Sigmoid colon (tissue), 7 donors: ENCODE measurements around the gene P4HA1. TPM values are rescaled to one million over a fixed set of nuclear protein-coding genes. Genes with fewer than 3 reads are reported as not detected.
"Not testable (repeated sequence)": the region's sequence is repeated elsewhere in the genome, so short reads cannot be mapped to it uniquely, and the experiment has no call there.

Experiments
- DNase-seq: peaks from one replicate; pipeline ENCODE4 v3.0.0-alpha.2; 2019
- H3K27ac ChIP-seq, 4 donors: fragments of 200-600 bp; sonication (generic); one replicate each; pipeline ENCODE4 v1.5.1; 2016 to 2019; ENCODE audit warnings: mild to moderate bottlenecking in 1 of 4
- H3K27me3 ChIP-seq, 3 donors: fragments of 200-600 bp; sonication (generic); one replicate each; pipeline ENCODE4 v1.5.1; 2019; ENCODE audit warnings: mild to moderate bottlenecking in 1 of 3
- H3K36me3 ChIP-seq, 4 donors: fragments of 200-600 bp; sonication (generic); one replicate each; pipeline ENCODE4 v1.5.1; 2016 to 2019
- H3K4me1 ChIP-seq, 4 donors: fragments of 200-600 bp; sonication (generic); one replicate each; pipeline ENCODE4 v1.5.1; 2017 to 2019
- H3K4me3 ChIP-seq, 4 donors: fragments of 200-600 bp; sonication (generic); one replicate each; pipeline ENCODE4 v1.5.1; 2017 to 2019; ENCODE audit warnings: mild to moderate bottlenecking in 2 of 4, moderate library complexity in 1 of 4
- H3K9me3 ChIP-seq, 4 donors: fragments of 200-600 bp in 3 of 4; sonication (generic) in 3 of 4; one replicate each; pipeline versions ENCODE4 v1.5.1 to v1.6.1; 2013 to 2019
- CTCF ChIP-seq, 4 experiments: fragments of 450-650 bp in 3 of 4; fragments of 200-600 bp in 1 of 4; IDR thresholded peaks; one replicate each; pipeline ENCODE4 v1.5.1; 2016 to 2019; ENCODE audit warnings: antibody characterized with exemption in 4 of 4, mild to moderate bottlenecking in 3 of 4, moderate library complexity in 2 of 4
- EP300 ChIP-seq, 4 donors: sonication (generic); formaldehyde crosslinking; IDR thresholded peaks; one replicate each; pipeline ENCODE4 v1.6.1; 2017; ENCODE audit warnings: antibody characterized with exemption in 4 of 4
- POLR2A ChIP-seq, 2 donors: fragments of 450-650 bp; IDR thresholded peaks; one replicate each; pipeline ENCODE4 v1.6.1; 2016; ENCODE audit warnings: antibody characterized with exemption in 2 of 2, mild to moderate bottlenecking in 2 of 2, moderate library complexity in 2 of 2
- POLR2AphosphoS5 ChIP-seq, 4 donors: sonication (generic); formaldehyde crosslinking; IDR thresholded peaks; one replicate each; pipeline ENCODE4 v1.6.1; 2017; ENCODE audit warnings: antibody characterized with exemption in 4 of 4
- WGBS, 2 donors: extraction: QIAGEN DNeasy Blood & Tissue Kit; methylation state at CpG; one replicate each; pipeline ENCODE4 v1.1.7; 2013; 5-methylcytosine and 5-hydroxymethylcytosine counted together
- intact Hi-C: fragments of 100-400 bp; cut with DNase I; formaldehyde crosslinking; loops from one replicate; pipeline ENCODE4 v1.15.1; 2023
- polyA plus RNA-seq, 3 donors: library from polyadenylated mRNA; stranded (reverse); fragments of 200-250 nt; gene quantifications; one replicate each; pipeline ENCODE4 v1.2.3, GENCODE V29; 2013
- total RNA-seq, 4 donors: library from RNA; depleted of rRNA; stranded (reverse); fragments of >200 nt; gene quantifications; one replicate each; pipeline ENCODE4 v1.1.0, GENCODE V29; 2016
- donor health status: healthy with polysubstance abuse.
- donor health status: Bipolar disorder and iron deficiency.
- donor health status: healthy.

Gene P4HA1
- total and polyA plus RNA-seq, 7 donors = 4.2 to 25.0 (median 15.2) TPM

- TF ChIP-seq POLR2AphosphoS5 (IDR thresholded peaks at IDR 0.05) (no peak), EP300 (IDR thresholded peaks at IDR 0.05) (no peak), CTCF (IDR thresholded peaks at IDR 0.05) (no peak), POLR2A (IDR thresholded peaks at IDR 0.05) (no peak)
- Histone ChIP-seq H3K4me1 (peaks cover 0 to 3% (median 0%) of the 10 kb centered on the region in 4 donors), H3K27me3 (no peaks in the 10 kb centered on the region), H3K9me3 (no peaks in the 10 kb centered on the region), H3K36me3 (peaks cover 0 to 22% (median 5%) of the 10 kb centered on the region in 4 donors), H3K27ac (peak overlapping the region in 1 of 4 donors; percentile 61), H3K4me3 (no peak overlapping the region)
- DNase-seq = no peak
- intact Hi-C loops = no loop called here
- 86 to 90% methylated on average over 3 of the region's 3 CpGs for WGBS, 2 donors
Observed at GRCh38 chr10:73039635-73040034, 57.0 kb downstream of the P4HA1 start.

GRCh38 chr10:73036285-73036684 lies 60.4 kb downstream of the P4HA1 start:
- H3K4me3 ChIP-seq, DNase-seq, H3K4me1 ChIP-seq, H3K27ac ChIP-seq, H3K9me3 ChIP-seq, H3K27me3 ChIP-seq, intact Hi-C loops: not testable (repeated sequence)
- 90 to 99% methylated on average over 6 of the region's 6 CpGs for WGBS, 2 donors
- H3K36me3 ChIP-seq = peaks cover 0 to 23% (median 4%) of the 10 kb centered on the region in 4 donors

DNA sequence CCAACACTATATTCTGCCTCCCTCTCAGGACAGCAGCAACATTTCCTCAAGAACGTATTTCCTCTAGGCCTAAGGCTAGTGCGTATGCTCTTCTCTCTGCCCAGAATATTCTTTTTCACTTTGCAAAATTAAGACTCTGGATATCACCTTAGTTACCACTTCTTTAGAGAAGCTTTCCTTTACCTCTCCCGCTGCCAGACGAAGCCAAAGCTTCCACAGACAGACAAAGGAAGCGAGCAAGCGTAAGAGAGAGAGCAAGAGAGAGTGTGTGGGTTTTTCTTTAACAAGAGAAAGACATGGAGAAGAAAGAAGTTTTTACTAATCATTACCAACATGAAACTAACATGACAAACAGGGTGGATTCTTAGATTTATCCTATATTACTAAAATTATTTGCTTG lies 64.1 kb downstream of the P4HA1 start:
- Histone ChIP-seq H3K9me3 (no peaks in the 10 kb centered on the region), H3K4me1 (no peaks in the 10 kb centered on the region), H3K36me3 (peaks cover 0 to 40% (median 8%) of the 10 kb centered on the region in 4 donors), H3K27ac (no peak overlapping the region), H3K4me3 (no peak overlapping the region), H3K27me3 (no peaks in the 10 kb centered on the region)
- 95 to 96% methylated on average over 6 of the region's 6 CpGs for WGBS, 2 donors
- DNase-seq = no peak
- intact Hi-C loops = no loop called here
- TF ChIP-seq EP300 (IDR thresholded peaks at IDR 0.05) = no peak
- TF ChIP-seq CTCF (IDR thresholded peaks at IDR 0.05) = no peak
- TF ChIP-seq POLR2A (IDR thresholded peaks at IDR 0.05) = no peak
- no peak for TF ChIP-seq POLR2AphosphoS5 (IDR thresholded peaks at IDR 0.05)

DNA sequence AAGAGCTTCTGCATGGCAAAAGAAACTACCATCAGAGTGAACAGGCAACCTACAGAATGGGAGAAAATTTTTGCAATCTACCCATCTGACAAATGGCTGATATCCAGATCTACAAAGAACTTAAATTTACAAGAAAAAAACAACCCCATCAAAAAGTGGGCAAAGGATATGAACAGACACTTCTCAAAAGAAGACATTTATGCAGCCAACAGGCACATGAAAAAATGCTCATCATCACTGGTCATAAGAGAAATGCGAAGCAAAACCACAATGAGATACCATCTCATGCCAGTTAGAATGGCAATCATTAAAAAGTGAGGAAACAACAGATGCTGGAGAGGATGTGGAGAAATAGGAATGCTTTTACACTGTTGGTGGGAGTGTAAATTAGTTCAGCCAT lies 70.0 kb downstream of the P4HA1 start:
- H3K27ac ChIP-seq, H3K9me3 ChIP-seq, H3K4me3 ChIP-seq, H3K27me3 ChIP-seq, H3K4me1 ChIP-seq, DNase-seq, intact Hi-C loops: not testable (repeated sequence)
- H3K36me3 ChIP-seq = peaks cover 0 to 38% (median 6%) of the 10 kb centered on the region in 4 donors
- 91 to 100% methylated on average over 1 of the region's 1 CpG for WGBS, 2 donors

GRCh38 chr10:73023455-73024070 lies 73.1 kb downstream of the P4HA1 start:
- H3K27me3 ChIP-seq, H3K4me1 ChIP-seq, H3K27ac ChIP-seq, H3K9me3 ChIP-seq, DNase-seq, intact Hi-C loops, H3K4me3 ChIP-seq: not testable (repeated sequence)
- H3K36me3 ChIP-seq = peaks cover 0 to 20% (median 2%) of the 10 kb centered on the region in 4 donors
- WGBS, 2 donors = 96 to 98% methylated on average over 7 of the region's 7 CpGs

- H3K27ac ChIP-seq, H3K9me3 ChIP-seq, H3K4me3 ChIP-seq, DNase-seq, intact Hi-C loops, H3K27me3 ChIP-seq: not testable (repeated sequence)
- peaks cover 0 to 11% (median 5%) of the 10 kb centered on the region in 4 donors for H3K4me1 ChIP-seq
- H3K36me3 ChIP-seq = peaks cover 0 to 16% (median 0%) of the 10 kb centered on the region in 4 donors
- 84 to 85% methylated on average over 4 of the region's 4 CpGs for WGBS, 2 donors
Observed at GRCh38 chr10:73022961-73023360, 73.7 kb downstream of the P4HA1 start.

DNA sequence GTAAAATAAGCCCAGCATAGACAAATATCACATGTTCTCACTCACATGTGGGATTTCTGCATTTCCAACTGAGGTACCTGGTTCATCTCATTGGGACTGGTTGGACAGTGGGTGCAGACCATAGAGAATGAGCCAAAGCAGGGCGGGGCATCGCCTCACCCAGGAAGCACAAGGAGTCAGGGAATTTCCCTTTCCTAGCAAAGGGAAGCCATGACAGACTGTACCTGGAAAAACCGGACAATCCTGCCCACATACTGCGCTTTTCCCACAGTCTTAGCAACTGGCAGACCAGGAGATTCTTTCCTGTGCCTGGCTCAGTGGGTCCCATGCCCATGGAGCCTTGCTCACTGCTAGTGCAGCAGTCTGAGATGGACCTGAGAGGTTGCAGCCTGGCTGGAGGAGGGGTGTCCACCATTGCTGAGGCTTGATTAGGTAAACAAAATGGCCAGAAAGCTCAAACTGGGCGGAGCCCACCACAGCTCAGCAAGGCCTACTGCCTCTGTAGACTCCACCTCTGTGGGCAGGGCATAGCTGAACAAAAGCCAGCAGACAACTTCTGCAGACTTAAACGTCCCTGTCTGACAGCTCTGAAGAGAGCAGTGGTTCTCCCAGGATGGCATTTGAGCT lies 75.0 kb downstream of the P4HA1 start:
- H3K9me3 ChIP-seq, H3K27me3 ChIP-seq, intact Hi-C loops, DNase-seq, H3K27ac ChIP-seq, H3K4me3 ChIP-seq: not testable (repeated sequence)
- Histone ChIP-seq H3K4me1 (peaks cover 0 to 14% (median 6%) of the 10 kb centered on the region in 4 donors), H3K36me3 (peaks cover 0 to 14% (median under 1%) of the 10 kb centered on the region in 4 donors)
- 85 to 87% methylated on average over 6 of the region's 6 CpGs for WGBS, 2 donors
